Measurements from ENCODE around the gene GFPT1. TPM values are rescaled to one million over a fixed set of nuclear protein-coding genes. Genes with fewer than 3 reads are reported as not detected.

Gene GFPT1
- total and polyA plus RNA-seq, 2 donors, result 7.0 to 8.8 TPM

DNA sequence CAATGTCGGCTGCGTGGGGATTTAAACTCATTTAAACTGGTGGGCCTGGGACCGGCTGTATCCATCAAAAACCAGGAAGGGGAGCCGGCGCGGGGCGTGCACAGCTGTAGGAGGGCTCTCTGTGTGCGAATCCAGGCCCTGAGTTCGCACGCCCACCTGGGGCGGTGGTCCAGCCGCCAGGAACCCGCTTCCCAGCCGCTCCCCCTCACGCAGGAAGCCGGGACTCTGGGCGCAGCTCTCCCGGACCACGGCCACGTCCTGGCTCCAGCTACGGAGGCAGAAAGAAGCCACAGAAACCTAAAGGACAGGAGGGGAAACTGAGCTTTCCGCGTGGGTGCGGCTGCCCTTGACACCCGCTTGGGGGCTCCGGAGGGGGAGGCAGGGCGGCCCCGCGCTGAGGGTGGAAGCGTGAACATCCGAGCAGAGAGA lies 80.6 kb downstream of the GFPT1 start:
- peaks cover 0 to 23% of the 10 kb centered on the region in 2 donors for H3K4me1 ChIP-seq (ENCODE audit: control insufficient read depth in 2 of 2, insufficient read depth in 2 of 2, low read length in 2 of 2)
- WGBS, result 1% methylated on average over 31 of the region's 31 CpGs
- DNase-seq (ENCODE audit: low read depth in 6 of 9, low spot score in 9 of 9), result no peak

DNA sequence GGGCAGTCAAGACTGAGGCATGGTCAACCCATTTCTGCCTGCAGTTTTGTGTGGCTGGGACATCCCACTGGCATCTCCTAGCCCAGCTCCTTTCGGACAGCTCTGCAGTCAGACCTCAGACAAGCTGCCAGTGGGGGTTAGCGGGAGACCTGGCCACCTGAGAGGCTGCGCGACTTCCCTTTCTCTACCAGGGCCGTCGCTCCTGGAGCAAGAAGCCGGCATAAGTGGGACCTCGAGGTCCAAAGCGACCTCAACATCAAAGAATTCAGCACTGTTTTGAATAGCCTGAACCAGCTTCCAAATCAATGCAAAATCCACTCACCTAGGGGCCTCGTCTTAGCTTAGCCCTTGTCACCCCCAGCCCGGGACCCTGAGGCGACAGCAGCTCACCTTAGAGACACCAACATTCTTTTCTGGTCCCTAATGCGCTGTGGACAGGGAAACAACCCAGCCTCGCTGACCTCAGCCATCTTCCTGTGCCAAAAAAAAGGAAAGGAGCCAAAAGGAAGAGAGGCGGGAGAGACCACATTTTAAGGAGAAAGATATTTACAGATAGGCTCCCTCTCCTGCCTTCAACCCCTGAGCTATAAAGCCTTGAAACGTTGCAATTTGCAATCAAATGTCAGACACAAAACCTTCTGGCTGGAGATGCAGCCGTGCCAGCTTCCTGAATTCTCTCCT lies 81.2 kb downstream of the GFPT1 start:
- H3K27ac ChIP-seq (ENCODE audit: low read depth in 1 of 2, low read length in 1 of 2), result no peak overlapping the region
- peaks cover 24 to 49% of the 10 kb centered on the region in 2 donors for H3K27me3 ChIP-seq (ENCODE audit: control insufficient read depth in 2 of 2, insufficient read depth in 1 of 2, low read length in 1 of 2)
- peaks cover 3 to 5% of the 10 kb centered on the region in 2 donors for H3K9me3 ChIP-seq (ENCODE audit: control insufficient read depth in 2 of 2, insufficient read depth in 1 of 2, low read length in 1 of 2)
- H3K36me3 ChIP-seq (ENCODE audit: control insufficient read depth in 2 of 2, insufficient read depth in 2 of 2, low read length in 1 of 2), result no peaks in the 10 kb centered on the region
- peaks cover 0 to 23% of the 10 kb centered on the region in 2 donors for H3K4me1 ChIP-seq (ENCODE audit: control insufficient read depth in 2 of 2, insufficient read depth in 2 of 2, low read length in 2 of 2)
- WGBS, result 46% methylated on average over 17 of the region's 17 CpGs
- no peak for DNase-seq (ENCODE audit: low read depth in 6 of 9, low spot score in 9 of 9)
- H3K4me3 ChIP-seq (ENCODE audit: low read length in 2 of 2), result peak overlapping the region in 1 of 2 donors; percentile 51

More for the DNA sequence above, 80.6 kb downstream of the GFPT1 start:
- Histone ChIP-seq H3K4me3 (ENCODE audit: low read length in 2 of 2) (peak overlapping the region; percentile 30 to 51), H3K27ac (ENCODE audit: low read depth in 1 of 2, low read length in 1 of 2) (no peak overlapping the region), H3K36me3 (ENCODE audit: control insufficient read depth in 2 of 2, insufficient read depth in 2 of 2, low read length in 1 of 2) (no peaks in the 10 kb centered on the region), H3K9me3 (ENCODE audit: control insufficient read depth in 2 of 2, insufficient read depth in 1 of 2, low read length in 1 of 2) (peaks cover 3 to 5% of the 10 kb centered on the region in 2 donors), H3K27me3 (ENCODE audit: control insufficient read depth in 2 of 2, insufficient read depth in 1 of 2, low read length in 1 of 2) (peaks cover 24 to 49% of the 10 kb centered on the region in 2 donors)

DNA sequence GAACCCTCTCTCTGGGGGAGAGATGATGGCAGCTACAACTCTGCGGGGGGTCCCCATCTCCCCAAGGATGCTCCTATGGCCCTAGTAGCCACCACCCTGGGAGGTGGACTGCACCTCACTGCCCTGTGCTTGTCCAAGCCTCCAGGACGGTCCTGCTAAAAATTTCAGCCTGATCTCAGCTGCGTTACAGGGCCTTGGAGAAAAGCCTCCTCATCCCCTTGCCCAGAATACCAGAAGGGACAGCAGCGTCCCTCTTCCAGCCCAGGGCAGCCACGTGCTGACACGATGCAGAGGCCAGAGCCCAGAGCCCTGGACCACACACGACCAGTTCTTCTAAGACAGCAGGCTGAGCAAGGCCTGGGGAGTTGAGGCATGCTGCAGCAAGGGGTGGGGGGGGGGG lies 81.9 kb downstream of the GFPT1 start:
- no peak for DNase-seq (ENCODE audit: low read depth in 6 of 9, low spot score in 9 of 9)
- Histone ChIP-seq H3K27ac (ENCODE audit: low read depth in 1 of 2, low read length in 1 of 2) (no peak overlapping the region), H3K27me3 (ENCODE audit: control insufficient read depth in 2 of 2, insufficient read depth in 1 of 2, low read length in 1 of 2) (peaks cover 24 to 49% of the 10 kb centered on the region in 2 donors), H3K4me1 (ENCODE audit: control insufficient read depth in 2 of 2, insufficient read depth in 2 of 2, low read length in 2 of 2) (peaks cover 0 to 21% of the 10 kb centered on the region in 2 donors), H3K9me3 (ENCODE audit: control insufficient read depth in 2 of 2, insufficient read depth in 1 of 2, low read length in 1 of 2) (peaks cover 3 to 5% of the 10 kb centered on the region in 2 donors), H3K36me3 (ENCODE audit: control insufficient read depth in 2 of 2, insufficient read depth in 2 of 2, low read length in 1 of 2) (no peaks in the 10 kb centered on the region), H3K4me3 (ENCODE audit: low read length in 2 of 2) (no peak overlapping the region)
- 95% methylated on average over 7 of the region's 7 CpGs for WGBS

DNA sequence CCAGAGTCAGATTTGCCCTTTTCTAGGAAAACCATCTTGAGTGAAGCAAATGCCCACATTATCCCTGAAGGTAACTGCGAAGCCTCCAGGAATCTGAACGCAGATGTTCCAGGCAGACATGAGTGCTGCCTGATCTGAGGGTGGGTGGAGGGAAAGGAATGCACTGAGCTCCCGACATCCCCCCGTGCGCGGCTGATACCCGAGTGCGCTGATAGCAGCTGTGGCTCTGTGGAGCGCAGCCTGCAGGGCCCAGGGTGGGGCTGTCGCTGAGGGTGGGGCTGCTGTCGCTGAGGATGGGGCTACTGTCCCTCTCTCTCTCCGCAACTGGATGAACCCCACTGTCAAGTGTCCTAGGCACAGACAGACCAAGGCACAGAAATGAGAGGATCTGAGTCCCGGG lies 82.4 kb downstream of the GFPT1 start:
- H3K27ac ChIP-seq (ENCODE audit: low read depth in 1 of 2, low read length in 1 of 2), result no peak overlapping the region
- DNase-seq (ENCODE audit: low read depth in 6 of 9, low spot score in 9 of 9), result no peak
- peaks cover 0 to 19% of the 10 kb centered on the region in 2 donors for H3K4me1 ChIP-seq (ENCODE audit: control insufficient read depth in 2 of 2, insufficient read depth in 2 of 2, low read length in 2 of 2)
- H3K9me3 ChIP-seq (ENCODE audit: control insufficient read depth in 2 of 2, insufficient read depth in 1 of 2, low read length in 1 of 2), result peaks cover 3 to 5% of the 10 kb centered on the region in 2 donors
- H3K36me3 ChIP-seq (ENCODE audit: control insufficient read depth in 2 of 2, insufficient read depth in 2 of 2, low read length in 1 of 2), result no peaks in the 10 kb centered on the region
- H3K4me3 ChIP-seq (ENCODE audit: low read length in 2 of 2), result no peak overlapping the region
- peaks cover 24 to 49% of the 10 kb centered on the region in 2 donors for H3K27me3 ChIP-seq (ENCODE audit: control insufficient read depth in 2 of 2, insufficient read depth in 1 of 2, low read length in 1 of 2)
- 88% methylated on average over 13 of the region's 13 CpGs for WGBS

DNA sequence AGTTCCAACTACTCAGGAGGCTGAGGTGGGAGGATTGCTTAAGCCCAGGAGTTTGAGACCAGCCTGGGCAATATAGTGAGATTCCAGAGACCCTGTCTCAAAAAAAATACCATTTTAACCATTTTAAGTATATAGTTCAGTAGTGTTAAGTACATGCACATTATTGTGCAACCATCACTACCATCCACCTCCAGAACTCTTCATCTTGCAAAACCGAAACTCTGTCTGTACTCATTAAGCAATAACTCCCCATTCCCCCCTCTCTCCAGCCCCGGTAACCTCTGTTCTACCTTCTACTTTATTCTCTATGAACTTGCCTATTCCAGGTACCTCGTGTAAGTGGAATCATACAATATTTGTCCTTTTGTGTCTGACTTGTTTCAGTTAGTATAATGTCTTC lies 86.4 kb downstream of the GFPT1 start:
- H3K27ac ChIP-seq (ENCODE audit: low read depth in 1 of 2, low read length in 1 of 2), result no peak overlapping the region
- no peak overlapping the region for H3K4me3 ChIP-seq (ENCODE audit: low read length in 2 of 2)
- 79% methylated on average over 3 of the region's 3 CpGs for WGBS
- DNase-seq (ENCODE audit: low read depth in 6 of 9, low spot score in 9 of 9), result no peak
- no peaks in the 10 kb centered on the region for H3K36me3 ChIP-seq (ENCODE audit: control insufficient read depth in 2 of 2, insufficient read depth in 2 of 2, low read length in 1 of 2)
- peaks cover 3 to 5% of the 10 kb centered on the region in 2 donors for H3K9me3 ChIP-seq (ENCODE audit: control insufficient read depth in 2 of 2, insufficient read depth in 1 of 2, low read length in 1 of 2)
- no peaks in the 10 kb centered on the region for H3K4me1 ChIP-seq (ENCODE audit: control insufficient read depth in 2 of 2, insufficient read depth in 2 of 2, low read length in 2 of 2)
- peaks cover 8 to 22% of the 10 kb centered on the region in 2 donors for H3K27me3 ChIP-seq (ENCODE audit: control insufficient read depth in 2 of 2, insufficient read depth in 1 of 2, low read length in 1 of 2)

DNA sequence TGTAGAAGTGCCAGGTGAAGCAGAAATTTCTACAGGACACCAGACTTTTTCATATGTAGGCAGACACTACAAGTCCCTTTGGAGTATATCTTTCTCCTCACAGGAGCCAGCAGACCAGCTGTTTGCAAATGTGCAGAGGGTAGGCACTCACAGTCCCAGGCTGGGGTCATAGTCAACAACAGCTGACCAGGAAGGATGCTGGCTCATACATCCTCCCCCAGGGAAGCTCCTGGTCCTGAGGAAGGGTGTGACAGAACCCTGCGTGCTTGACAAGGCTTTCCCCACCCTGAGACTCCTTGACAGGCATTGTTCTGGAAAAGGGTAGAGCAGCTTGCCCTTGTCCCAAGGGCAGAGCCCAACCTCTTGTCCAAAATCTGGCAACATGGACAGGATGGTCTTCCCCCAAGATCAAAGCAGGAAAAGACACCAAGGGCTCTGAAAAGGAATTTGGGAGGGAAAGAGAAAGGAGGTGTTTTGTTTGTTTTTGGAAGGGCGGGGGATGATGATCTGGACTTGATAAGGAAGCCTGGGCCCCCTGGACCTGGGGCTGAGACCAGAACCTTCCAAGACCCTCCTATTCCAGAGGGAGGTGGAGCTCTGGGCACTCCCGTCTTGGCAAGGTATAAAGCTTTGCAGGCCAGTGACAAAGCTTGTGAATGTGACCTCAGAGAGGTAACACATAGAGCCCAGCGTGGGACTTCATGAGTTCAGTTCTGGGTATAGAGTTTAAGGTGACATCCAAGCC lies 87.1 kb downstream of the GFPT1 start:
- peaks cover 3 to 15% of the 10 kb centered on the region in 2 donors for H3K27me3 ChIP-seq (ENCODE audit: control insufficient read depth in 2 of 2, insufficient read depth in 1 of 2, low read length in 1 of 2)
- no peak overlapping the region for H3K4me3 ChIP-seq (ENCODE audit: low read length in 2 of 2)
- peaks cover 3 to 5% of the 10 kb centered on the region in 2 donors for H3K9me3 ChIP-seq (ENCODE audit: control insufficient read depth in 2 of 2, insufficient read depth in 1 of 2, low read length in 1 of 2)
- DNase-seq (ENCODE audit: low read depth in 6 of 9, low spot score in 9 of 9), result no peak
- WGBS, result 60% methylated on average over 4 of the region's 4 CpGs
- H3K4me1 ChIP-seq (ENCODE audit: control insufficient read depth in 2 of 2, insufficient read depth in 2 of 2, low read length in 2 of 2), result no peaks in the 10 kb centered on the region
- no peaks in the 10 kb centered on the region for H3K36me3 ChIP-seq (ENCODE audit: control insufficient read depth in 2 of 2, insufficient read depth in 2 of 2, low read length in 1 of 2)
- no peak overlapping the region for H3K27ac ChIP-seq (ENCODE audit: low read depth in 1 of 2, low read length in 1 of 2)

DNA sequence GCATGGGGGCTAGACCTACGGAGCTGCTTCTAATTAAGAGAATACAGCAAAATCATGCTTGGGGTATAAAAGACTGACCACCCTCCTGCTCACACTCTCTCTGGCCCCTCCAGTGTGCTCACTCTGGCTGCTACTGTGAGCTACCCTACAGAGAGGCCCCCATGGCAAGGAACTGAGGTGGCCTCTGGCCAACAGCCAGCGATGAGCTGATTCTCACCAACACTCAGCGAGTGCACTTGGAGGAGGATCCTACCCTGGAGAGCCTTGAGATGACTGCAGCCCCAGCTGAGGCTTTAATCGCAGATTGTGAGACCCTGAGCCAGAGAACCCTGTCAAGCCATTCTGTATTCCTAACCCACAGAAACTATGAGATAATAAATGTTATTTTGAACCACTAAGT lies 88.2 kb downstream of the GFPT1 start:
- Histone ChIP-seq H3K4me1 (ENCODE audit: control insufficient read depth in 2 of 2, insufficient read depth in 2 of 2, low read length in 2 of 2) (no peaks in the 10 kb centered on the region), H3K36me3 (ENCODE audit: control insufficient read depth in 2 of 2, insufficient read depth in 2 of 2, low read length in 1 of 2) (no peaks in the 10 kb centered on the region), H3K9me3 (ENCODE audit: control insufficient read depth in 2 of 2, insufficient read depth in 1 of 2, low read length in 1 of 2) (peaks cover 0 to 1% of the 10 kb centered on the region in 2 donors), H3K4me3 (ENCODE audit: low read length in 2 of 2) (no peak overlapping the region), H3K27me3 (ENCODE audit: control insufficient read depth in 2 of 2, insufficient read depth in 1 of 2, low read length in 1 of 2) (peaks cover 0 to 4% of the 10 kb centered on the region in 2 donors), H3K27ac (ENCODE audit: low read depth in 1 of 2, low read length in 1 of 2) (no peak overlapping the region)
- no peak for DNase-seq (ENCODE audit: low read depth in 6 of 9, low spot score in 9 of 9)
- 92% methylated on average over 4 of the region's 4 CpGs for WGBS

DNA sequence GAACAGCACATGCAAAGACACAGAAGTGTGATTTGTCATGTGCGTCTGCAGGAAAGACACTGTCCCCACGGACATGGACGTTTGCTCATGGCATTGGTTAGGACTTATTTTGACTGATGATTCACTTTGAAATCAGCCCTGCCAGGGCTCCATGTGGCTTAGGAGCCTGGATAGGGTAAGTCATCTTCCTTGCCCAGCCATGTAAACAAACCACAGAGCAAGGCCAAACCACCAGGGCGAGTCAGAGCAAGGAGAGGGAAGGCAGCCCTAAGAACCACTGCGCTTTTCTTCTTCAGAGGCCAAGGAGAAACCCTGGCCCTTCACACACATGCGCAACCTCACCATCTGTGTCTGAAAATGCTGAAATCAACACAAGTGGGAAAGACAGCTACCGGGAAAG lies 88.8 kb downstream of the GFPT1 start:
- DNase-seq (ENCODE audit: low read depth in 6 of 9, low spot score in 9 of 9), result no peak
- no peak overlapping the region for H3K4me3 ChIP-seq (ENCODE audit: low read length in 2 of 2)
- no peaks in the 10 kb centered on the region for H3K9me3 ChIP-seq (ENCODE audit: control insufficient read depth in 2 of 2, insufficient read depth in 1 of 2, low read length in 1 of 2)
- 94% methylated on average over 7 of the region's 7 CpGs for WGBS
- H3K27me3 ChIP-seq (ENCODE audit: control insufficient read depth in 2 of 2, insufficient read depth in 1 of 2, low read length in 1 of 2), result peaks cover 0 to 2% of the 10 kb centered on the region in 2 donors
- no peaks in the 10 kb centered on the region for H3K36me3 ChIP-seq (ENCODE audit: control insufficient read depth in 2 of 2, insufficient read depth in 2 of 2, low read length in 1 of 2)
- no peaks in the 10 kb centered on the region for H3K4me1 ChIP-seq (ENCODE audit: control insufficient read depth in 2 of 2, insufficient read depth in 2 of 2, low read length in 2 of 2)
- H3K27ac ChIP-seq (ENCODE audit: low read depth in 1 of 2, low read length in 1 of 2), result no peak overlapping the region

DNA sequence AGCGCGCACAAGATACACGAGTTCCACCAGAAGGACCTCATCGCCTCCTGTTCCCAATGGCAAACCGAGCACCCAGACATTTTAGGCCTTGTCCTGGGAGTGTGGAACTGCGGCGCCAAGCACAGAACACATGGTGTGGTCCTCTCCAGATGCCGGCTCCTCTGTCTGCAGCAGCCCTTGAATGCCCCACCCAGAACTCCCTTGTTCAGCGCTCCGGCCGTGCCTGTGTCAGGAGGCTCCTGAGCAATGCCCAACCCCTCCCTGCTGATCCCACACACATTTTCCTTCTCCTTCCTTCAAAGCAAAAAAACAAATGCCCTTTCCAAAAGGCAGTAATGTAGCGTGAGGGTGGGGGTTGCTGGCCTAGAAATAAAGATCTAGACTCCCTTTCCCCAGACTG lies 89.8 kb downstream of the GFPT1 start:
- no peak overlapping the region for H3K4me3 ChIP-seq (ENCODE audit: low read length in 2 of 2)
- no peaks in the 10 kb centered on the region for H3K36me3 ChIP-seq (ENCODE audit: control insufficient read depth in 2 of 2, insufficient read depth in 2 of 2, low read length in 1 of 2)
- peaks cover 0 to 2% of the 10 kb centered on the region in 2 donors for H3K27me3 ChIP-seq (ENCODE audit: control insufficient read depth in 2 of 2, insufficient read depth in 1 of 2, low read length in 1 of 2)
- H3K27ac ChIP-seq (ENCODE audit: low read depth in 1 of 2, low read length in 1 of 2), result no peak overlapping the region
- DNase-seq (ENCODE audit: low read depth in 6 of 9, low spot score in 9 of 9), result no peak
- H3K4me1 ChIP-seq (ENCODE audit: control insufficient read depth in 2 of 2, insufficient read depth in 2 of 2, low read length in 2 of 2), result no peaks in the 10 kb centered on the region
- 97% methylated on average over 12 of the region's 12 CpGs for WGBS
- no peaks in the 10 kb centered on the region for H3K9me3 ChIP-seq (ENCODE audit: control insufficient read depth in 2 of 2, insufficient read depth in 1 of 2, low read length in 1 of 2)
